ENCODE results near the gene MRPL40. TPM values are rescaled to one million over a fixed set of nuclear protein-coding genes. Genes with fewer than 3 reads are reported as not detected.

MRPL40 gene
- total RNA-seq, 4 donors from 2014 or later: 19.6 to 33.9 (median 23.4) TPM

DNA sequence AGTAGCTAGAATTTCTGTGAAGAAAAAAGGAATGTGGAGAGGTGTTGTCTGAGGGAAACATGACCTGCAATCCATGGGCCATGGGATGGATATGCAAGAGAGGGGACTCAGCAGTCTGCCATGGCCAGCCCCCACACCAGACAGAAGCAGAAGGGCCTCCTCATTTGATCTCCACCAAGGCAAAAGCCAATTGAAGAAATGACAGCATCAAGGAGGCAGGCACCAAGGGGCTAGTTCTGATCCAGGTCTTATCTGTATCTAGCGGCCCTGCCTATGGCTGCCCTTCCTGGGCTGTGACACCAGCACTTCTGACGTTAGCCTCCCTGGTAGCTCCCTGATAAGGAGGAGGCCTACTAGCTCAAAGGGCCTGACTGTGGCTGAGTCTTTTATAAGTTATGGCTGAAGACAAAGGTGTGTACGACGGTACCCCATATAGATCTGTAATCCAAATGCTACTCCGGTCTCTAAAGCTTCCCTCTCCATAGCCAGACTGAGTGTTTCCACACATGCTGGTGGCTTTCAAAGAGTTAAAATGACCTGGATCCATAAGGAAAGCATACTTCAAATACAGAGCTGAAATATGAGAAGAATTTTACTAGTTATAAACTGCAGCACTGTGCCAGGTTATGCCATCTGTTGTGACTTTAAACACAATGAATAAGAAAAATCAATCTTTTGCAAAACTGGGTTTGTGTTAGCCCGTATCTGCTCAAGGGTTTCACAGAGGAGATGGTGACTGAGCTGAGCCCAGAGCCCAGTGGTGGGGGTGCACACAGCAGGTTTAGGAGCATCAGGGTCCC is 35.2 kb upstream of the MRPL40 start:
- 92 to 95% methylated on average over 6 of the region's 6 CpGs for WGBS, 2 donors
- intact Hi-C loops (cut with DNase I; ENCODE audit: low total_unique reads): no loop called here
- no peak overlapping the region for H3K4me3 ChIP-seq (ENCODE audit: low read depth, poor library complexity, severe bottlenecking)
- TF ChIP-seq, protein P1, sequence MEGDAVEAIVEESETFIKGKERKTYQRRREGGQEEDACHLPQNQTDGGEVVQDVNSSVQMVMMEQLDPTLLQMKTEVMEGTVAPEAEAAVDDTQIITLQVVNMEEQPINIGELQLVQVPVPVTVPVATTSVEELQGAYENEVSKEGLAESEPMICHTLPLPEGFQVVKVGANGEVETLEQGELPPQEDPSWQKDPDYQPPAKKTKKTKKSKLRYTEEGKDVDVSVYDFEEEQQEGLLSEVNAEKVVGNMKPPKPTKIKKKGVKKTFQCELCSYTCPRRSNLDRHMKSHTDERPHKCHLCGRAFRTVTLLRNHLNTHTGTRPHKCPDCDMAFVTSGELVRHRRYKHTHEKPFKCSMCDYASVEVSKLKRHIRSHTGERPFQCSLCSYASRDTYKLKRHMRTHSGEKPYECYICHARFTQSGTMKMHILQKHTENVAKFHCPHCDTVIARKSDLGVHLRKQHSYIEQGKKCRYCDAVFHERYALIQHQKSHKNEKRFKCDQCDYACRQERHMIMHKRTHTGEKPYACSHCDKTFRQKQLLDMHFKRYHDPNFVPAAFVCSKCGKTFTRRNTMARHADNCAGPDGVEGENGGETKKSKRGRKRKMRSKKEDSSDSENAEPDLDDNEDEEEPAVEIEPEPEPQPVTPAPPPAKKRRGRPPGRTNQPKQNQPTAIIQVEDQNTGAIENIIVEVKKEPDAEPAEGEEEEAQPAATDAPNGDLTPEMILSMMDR (IDR thresholded peaks at IDR 0.05): no peak
- no peak for TF ChIP-seq POLR2A (IDR thresholded peaks at IDR 0.05)
- no peak for DNase-seq (ENCODE audit: low spot score in 2 of 2)

DNA sequence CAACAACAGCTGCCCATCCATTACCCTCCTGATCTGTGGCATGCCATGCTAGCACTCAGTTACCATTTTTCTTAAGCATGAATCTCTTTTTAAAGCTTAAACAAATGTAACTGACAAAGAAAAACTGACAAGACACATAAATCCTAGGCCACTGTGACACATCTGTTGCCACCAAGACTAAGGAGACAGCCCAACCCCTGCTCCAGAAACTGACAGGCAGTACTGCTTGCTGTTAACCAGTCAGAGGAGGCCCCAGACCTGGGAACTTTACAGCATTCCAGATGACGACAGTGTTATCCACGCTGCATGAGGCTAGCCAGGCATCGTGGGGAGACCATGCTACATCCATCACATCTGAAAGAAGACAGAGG is 34.6 kb upstream of the MRPL40 start:
- TF ChIP-seq, protein P1 (IDR thresholded peaks at IDR 0.05): no peak
- no peak for TF ChIP-seq POLR2A (IDR thresholded peaks at IDR 0.05)
- 86 to 90% methylated on average over 2 to 3 of the region's 3 CpGs for WGBS, 2 donors
- intact Hi-C loops (cut with DNase I; ENCODE audit: low total_unique reads): no loop called here
- no peak overlapping the region for H3K4me3 ChIP-seq (ENCODE audit: low read depth, poor library complexity, severe bottlenecking)
- DNase-seq (ENCODE audit: low spot score in 2 of 2): no peak

DNA sequence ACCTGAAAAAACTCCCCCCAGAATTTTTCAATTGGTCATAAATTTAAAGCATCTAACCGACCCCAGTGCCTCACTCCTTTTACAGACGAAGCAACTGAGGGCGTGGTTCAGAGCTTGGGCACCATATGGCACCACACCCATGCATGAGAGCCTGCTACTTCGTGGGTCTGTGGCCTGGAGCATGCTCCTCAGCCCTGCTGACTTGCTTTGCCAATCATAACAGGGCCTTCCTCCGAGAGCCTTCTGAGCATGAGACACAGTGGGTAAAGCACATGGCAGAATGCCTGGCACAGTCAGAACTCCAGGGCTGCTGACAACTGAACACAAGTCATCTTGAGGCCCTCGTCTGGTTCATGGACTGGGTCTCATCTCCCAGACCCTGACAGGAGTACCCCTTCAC is 34.1 kb upstream of the MRPL40 start:
- WGBS, 2 donors: 40 to 44% methylated on average over 6 of the region's 6 CpGs
- intact Hi-C loops (cut with DNase I; ENCODE audit: low total_unique reads): no loop called here
- TF ChIP-seq, protein P1 (IDR thresholded peaks at IDR 0.05): no peak
- TF ChIP-seq POLR2A (IDR thresholded peaks at IDR 0.05): no peak
- no peak for DNase-seq (ENCODE audit: low spot score in 2 of 2)
- no peak overlapping the region for H3K4me3 ChIP-seq (ENCODE audit: low read depth, poor library complexity, severe bottlenecking)

DNA sequence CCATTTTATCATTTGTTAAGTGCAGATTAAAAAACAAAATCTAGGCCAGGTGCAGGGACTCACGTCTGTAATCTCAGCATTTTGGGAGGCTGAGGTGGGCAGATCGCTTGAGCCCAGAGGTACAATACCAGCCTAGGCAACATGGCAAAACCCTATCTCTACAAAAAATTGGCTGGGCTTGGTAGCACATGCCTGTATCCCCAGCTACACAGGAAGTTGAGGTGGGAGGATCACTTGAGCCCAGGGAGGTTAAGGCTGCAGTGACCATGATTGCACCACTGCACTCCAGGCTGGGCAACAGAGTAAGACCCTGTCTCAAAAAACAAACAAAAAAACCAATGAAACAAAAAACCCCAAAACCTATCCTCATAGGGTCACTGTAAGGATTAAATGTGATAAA is 33.7 kb upstream of the MRPL40 start:
- DNase-seq (ENCODE audit: low spot score in 2 of 2): no peak
- no peak overlapping the region for H3K4me3 ChIP-seq (ENCODE audit: low read depth, poor library complexity, severe bottlenecking)
- 89 to 93% methylated on average over 2 of the region's 2 CpGs for WGBS, 2 donors
- intact Hi-C loops (cut with DNase I; ENCODE audit: low total_unique reads): no loop called here
- TF ChIP-seq, protein P1 (IDR thresholded peaks at IDR 0.05): no peak
- no peak for TF ChIP-seq POLR2A (IDR thresholded peaks at IDR 0.05)

DNA sequence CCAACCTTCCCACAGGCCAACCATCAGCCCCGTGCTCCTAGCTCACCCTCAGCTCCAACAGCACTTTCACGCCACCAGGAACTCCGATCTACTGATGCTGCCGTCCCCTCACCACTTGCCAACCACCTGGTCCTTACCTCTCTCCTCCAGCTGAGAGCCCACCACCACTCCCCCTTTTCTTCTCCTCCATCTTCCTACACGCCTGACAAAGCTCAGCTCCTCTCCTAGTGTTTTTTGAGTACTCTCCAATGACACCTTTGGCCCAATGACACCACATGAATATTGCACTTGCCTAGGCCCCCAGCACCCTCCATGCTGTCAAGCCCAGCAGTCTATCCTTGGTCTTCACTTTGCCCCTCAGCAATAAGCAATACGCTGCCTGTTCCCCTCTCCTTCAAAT is 31.5 kb upstream of the MRPL40 start:
- no peak overlapping the region for H3K4me3 ChIP-seq (ENCODE audit: low read depth, poor library complexity, severe bottlenecking)
- no peak for DNase-seq (ENCODE audit: low spot score in 2 of 2)
- 93 to 94% methylated on average over 6 of the region's 6 CpGs for WGBS, 2 donors
- TF ChIP-seq POLR2A (IDR thresholded peaks at IDR 0.05): no peak
- TF ChIP-seq, protein P1 (IDR thresholded peaks at IDR 0.05): no peak
- intact Hi-C loops (cut with DNase I; ENCODE audit: low total_unique reads): no loop called here

DNA sequence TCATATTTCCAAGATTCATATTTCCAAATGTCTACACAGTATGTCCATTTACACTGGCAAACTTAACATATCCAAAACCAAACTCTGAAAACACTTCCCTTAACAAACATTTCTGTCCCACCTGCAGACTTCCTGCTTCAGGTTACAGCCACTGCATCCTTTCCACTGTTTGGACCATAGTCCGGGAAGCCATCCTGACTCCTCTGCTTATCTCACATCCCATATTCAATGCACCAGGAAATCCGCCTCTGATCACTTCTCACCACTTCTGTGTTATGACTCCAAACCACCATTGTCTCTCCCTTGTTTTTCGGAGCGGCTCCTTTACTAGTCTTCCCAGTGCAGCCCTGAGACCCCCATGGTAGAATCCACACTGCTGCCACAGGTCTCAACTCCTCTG is 30.9 kb upstream of the MRPL40 start:
- 98% methylated on average over 4 of the region's 4 CpGs for WGBS, 2 donors
- no peak for DNase-seq (ENCODE audit: low spot score in 2 of 2)
- no peak for TF ChIP-seq POLR2A (IDR thresholded peaks at IDR 0.05)
- intact Hi-C loops (cut with DNase I; ENCODE audit: low total_unique reads): no loop called here
- H3K4me3 ChIP-seq (ENCODE audit: low read depth, poor library complexity, severe bottlenecking): no peak overlapping the region
